GM23338 (cell line): Measurements from ENCODE around the gene CACNB4. TPM values are rescaled to one million over a fixed set of nuclear protein-coding genes. Genes with fewer than 3 reads are reported as not detected.
A peak's percentile ranks its signal among the peaks of the same experiment; 100 is the strongest.

Experiments used
- ATAC-seq: fragments of 200-7000 bp; cut with Tn5 transposase; 3 replicates; pipeline ENCODE4 v1.9.1; 2020
- DNase-seq: peaks from one replicate; pipeline ENCODE4 v3.0.0-alpha.2; 2015; ENCODE audit warnings: low spot score
- H2AFZ ChIP-seq: fragments of 200-600 bp; sonication (generic); 2 replicates; pipeline ENCODE4 v1.8.0; 2016; ENCODE audit warnings: antibody characterized with exemption, mild to moderate bottlenecking, moderate library complexity
- H3F3A ChIP-seq: fragments of 200-600 bp; sonication (generic); replicated peaks from 2 replicates; pipeline ENCODE4 v1.8.0; 2017; ENCODE audit warnings: antibody characterized with exemption, mixed run types, low read depth
- H3K27ac ChIP-seq: fragments of 200-600 bp; sonication (generic); 2 replicates; pipeline ENCODE4 v1.6.1; 2016; ENCODE audit warnings: low read depth
- H3K27me3 ChIP-seq: fragments of 200-600 bp; sonication (generic); 2 replicates; pipeline ENCODE4 v1.8.0; 2016; ENCODE audit warnings: mild to moderate bottlenecking, mixed run types, moderate library complexity; ENCODE audit not compliant: insufficient read depth
- H3K36me3 ChIP-seq: fragments of 200-600 bp; sonication (generic); 2 replicates; pipeline ENCODE4 v1.8.0; 2016; ENCODE audit warnings: mild to moderate bottlenecking; ENCODE audit not compliant: insufficient read depth
- H3K4me1 ChIP-seq: fragments of 200-600 bp; sonication (generic); 2 replicates; pipeline ENCODE4 v1.8.0; 2016; ENCODE audit warnings: mild to moderate bottlenecking, moderate library complexity; ENCODE audit not compliant: insufficient read depth
- H3K4me2 ChIP-seq: fragments of 200-600 bp; sonication (generic); 2 replicates; pipeline ENCODE4 v1.7.1; 2017; ENCODE audit warnings: mixed run types
- H3K4me3 ChIP-seq: fragments of 200-600 bp; sonication (generic); 2 replicates; pipeline ENCODE4 v1.6.1; 2016; ENCODE audit warnings: mixed run types
- H3K79me2 ChIP-seq: fragments of 200-600 bp; sonication (generic); replicated peaks from 2 replicates; pipeline ENCODE4 v1.8.0; 2017; ENCODE audit warnings: mild to moderate bottlenecking; ENCODE audit not compliant: insufficient read depth
- H3K9me2 ChIP-seq: fragments of 200-600 bp; sonication (generic); 2 replicates; pipeline ENCODE4 v1.8.0; 2017; ENCODE audit not compliant: insufficient read depth
- H4K20me1 ChIP-seq: fragments of 200-600 bp; sonication (generic); replicated peaks from 2 replicates; pipeline ENCODE4 v1.8.0; 2017; ENCODE audit warnings: mild to moderate bottlenecking; ENCODE audit not compliant: insufficient read depth
- H3K27ac Mint-ChIP-seq: 2 replicates; pipeline ENCODE4 v1.8.0; 2020; ENCODE audit warnings: inconsistent platforms, mild to moderate bottlenecking, moderate library complexity, mixed read lengths
- H3K27me3 Mint-ChIP-seq: 3 replicates; pipeline ENCODE4 v1.8.0; 2022; ENCODE audit warnings: low read depth, mild to moderate bottlenecking, moderate library complexity, mixed read lengths, inconsistent platforms; ENCODE audit not compliant: insufficient read depth, poor library complexity
- H3K36me3 Mint-ChIP-seq: 3 replicates; pipeline ENCODE4 v1.8.0; 2021; ENCODE audit warnings: low read depth, mild to moderate bottlenecking, inconsistent platforms, moderate library complexity, mixed read lengths
- H3K4me1 Mint-ChIP-seq: 3 replicates; pipeline ENCODE4 v1.8.0; 2020; ENCODE audit warnings: mild to moderate bottlenecking, inconsistent platforms, mixed read lengths
- H3K4me3 Mint-ChIP-seq: 3 replicates; pipeline ENCODE4 v1.8.0; 2021; ENCODE audit warnings: moderate library complexity, mild to moderate bottlenecking, inconsistent platforms, mixed read lengths
- H3K9me3 Mint-ChIP-seq: 3 replicates; pipeline ENCODE4 v1.8.0; 2020; ENCODE audit warnings: moderate library complexity, mild to moderate bottlenecking, inconsistent platforms, mixed read lengths
- NANOG ChIP-seq: IDR thresholded peaks from 2 replicates; pipeline ENCODE4 v1.6.1; 2016; ENCODE audit warnings: antibody characterized with exemption, borderline replicate concordance
- polyA plus RNA-seq: library from polyadenylated mRNA; unstranded; fragments of >200 nt; fragmentation: Nextera tagmentation; extraction: Ambion mirVana; gene quantifications from 2 replicates; pipeline ENCODE4 v1.2.1, GENCODE V29; 2016
- total RNA-seq: library from RNA; depleted of rRNA; stranded (reverse); fragments of >200 nt; shearing (Covaris generic); gene quantifications from 2 replicates; pipeline ENCODE4 v1.2.3, GENCODE V29; 2014
- TF ChIP-seq, protein P1 (sequence below): fragments of 250-450 bp; sonication (Bioruptor Pico); IDR thresholded peaks from 2 replicates; pipeline ENCODE4 v1.5.0; 2020; ENCODE audit warnings: mild to moderate bottlenecking, moderate library complexity

Gene CACNB4
- total and polyA plus RNA-seq, 2 experiments from 2014 or later = 4.0 to 9.8 TPM

DNA sequence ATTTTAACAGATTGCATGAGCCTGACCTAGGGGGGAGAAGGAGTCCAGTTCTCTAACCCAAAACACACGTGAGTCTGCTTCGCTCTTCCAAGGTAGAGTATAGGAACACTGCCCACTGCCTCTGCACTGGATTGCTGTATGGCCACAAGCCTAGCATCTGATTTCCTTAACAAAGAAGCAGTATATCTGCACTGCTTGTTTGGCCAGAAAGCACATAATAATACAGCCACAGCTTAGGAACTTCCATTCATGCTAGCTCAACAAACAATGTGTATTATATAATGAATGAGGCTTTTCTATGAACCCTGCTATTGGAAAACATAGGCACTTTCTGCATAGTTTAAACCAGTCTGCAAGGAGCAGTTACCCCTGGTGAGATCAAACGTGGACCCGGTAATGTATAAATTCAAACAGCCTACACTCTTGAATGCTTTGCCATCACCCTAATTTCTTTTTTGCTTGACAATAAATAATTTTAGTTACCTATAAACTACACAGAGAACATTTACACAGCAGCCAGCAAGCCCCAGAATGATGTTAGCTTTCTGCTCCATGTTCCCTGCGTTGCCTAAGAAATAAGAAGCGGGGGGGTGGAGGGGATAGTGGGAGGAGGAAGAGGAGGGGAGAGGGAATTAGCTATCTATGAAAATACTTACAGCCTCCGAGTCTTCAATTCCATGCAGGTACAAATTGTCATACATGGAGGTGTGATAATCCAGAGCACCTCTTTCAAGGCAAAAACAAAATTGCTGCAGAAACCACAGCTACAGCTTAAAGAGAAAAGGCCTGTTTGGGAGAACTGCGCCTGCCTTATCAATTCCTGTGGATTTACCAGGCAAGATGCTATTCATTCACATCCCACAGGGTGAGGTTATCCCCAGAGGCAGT, 125.6 kb downstream of the CACNB4 start:
- no peaks in the 10 kb centered on the region for H3K36me3 Mint-ChIP-seq
- ATAC-seq (peak; percentile 60), DNase-seq (no peak)
- Histone ChIP-seq H3K27ac (0 out of 2 replicates have a peak overlapping the region, but pooled peaks have one; percentile 12), H3F3A (no peaks in the 10 kb centered on the region), H3K27me3 (no peaks in the 10 kb centered on the region), H2AFZ (peak overlapping the region; percentile 73; the same call in 1 of the 2 replicates), H3K4me1 (peaks cover 16% of the 10 kb centered on the region; the same call in 1 of the 2 replicates), H4K20me1 (no peaks in the 10 kb centered on the region), H3K79me2 (no peaks in the 10 kb centered on the region), H3K4me3 (no peak overlapping the region), H3K4me2 (0 out of 2 replicates have a peak overlapping the region, but pooled peaks have one; percentile 12), H3K9me2 (no peaks in the 10 kb centered on the region), H3K36me3 (no peaks in the 10 kb centered on the region)
- H3K4me1 Mint-ChIP-seq = peaks cover 36% of the 10 kb centered on the region
- TF ChIP-seq, protein P1, sequence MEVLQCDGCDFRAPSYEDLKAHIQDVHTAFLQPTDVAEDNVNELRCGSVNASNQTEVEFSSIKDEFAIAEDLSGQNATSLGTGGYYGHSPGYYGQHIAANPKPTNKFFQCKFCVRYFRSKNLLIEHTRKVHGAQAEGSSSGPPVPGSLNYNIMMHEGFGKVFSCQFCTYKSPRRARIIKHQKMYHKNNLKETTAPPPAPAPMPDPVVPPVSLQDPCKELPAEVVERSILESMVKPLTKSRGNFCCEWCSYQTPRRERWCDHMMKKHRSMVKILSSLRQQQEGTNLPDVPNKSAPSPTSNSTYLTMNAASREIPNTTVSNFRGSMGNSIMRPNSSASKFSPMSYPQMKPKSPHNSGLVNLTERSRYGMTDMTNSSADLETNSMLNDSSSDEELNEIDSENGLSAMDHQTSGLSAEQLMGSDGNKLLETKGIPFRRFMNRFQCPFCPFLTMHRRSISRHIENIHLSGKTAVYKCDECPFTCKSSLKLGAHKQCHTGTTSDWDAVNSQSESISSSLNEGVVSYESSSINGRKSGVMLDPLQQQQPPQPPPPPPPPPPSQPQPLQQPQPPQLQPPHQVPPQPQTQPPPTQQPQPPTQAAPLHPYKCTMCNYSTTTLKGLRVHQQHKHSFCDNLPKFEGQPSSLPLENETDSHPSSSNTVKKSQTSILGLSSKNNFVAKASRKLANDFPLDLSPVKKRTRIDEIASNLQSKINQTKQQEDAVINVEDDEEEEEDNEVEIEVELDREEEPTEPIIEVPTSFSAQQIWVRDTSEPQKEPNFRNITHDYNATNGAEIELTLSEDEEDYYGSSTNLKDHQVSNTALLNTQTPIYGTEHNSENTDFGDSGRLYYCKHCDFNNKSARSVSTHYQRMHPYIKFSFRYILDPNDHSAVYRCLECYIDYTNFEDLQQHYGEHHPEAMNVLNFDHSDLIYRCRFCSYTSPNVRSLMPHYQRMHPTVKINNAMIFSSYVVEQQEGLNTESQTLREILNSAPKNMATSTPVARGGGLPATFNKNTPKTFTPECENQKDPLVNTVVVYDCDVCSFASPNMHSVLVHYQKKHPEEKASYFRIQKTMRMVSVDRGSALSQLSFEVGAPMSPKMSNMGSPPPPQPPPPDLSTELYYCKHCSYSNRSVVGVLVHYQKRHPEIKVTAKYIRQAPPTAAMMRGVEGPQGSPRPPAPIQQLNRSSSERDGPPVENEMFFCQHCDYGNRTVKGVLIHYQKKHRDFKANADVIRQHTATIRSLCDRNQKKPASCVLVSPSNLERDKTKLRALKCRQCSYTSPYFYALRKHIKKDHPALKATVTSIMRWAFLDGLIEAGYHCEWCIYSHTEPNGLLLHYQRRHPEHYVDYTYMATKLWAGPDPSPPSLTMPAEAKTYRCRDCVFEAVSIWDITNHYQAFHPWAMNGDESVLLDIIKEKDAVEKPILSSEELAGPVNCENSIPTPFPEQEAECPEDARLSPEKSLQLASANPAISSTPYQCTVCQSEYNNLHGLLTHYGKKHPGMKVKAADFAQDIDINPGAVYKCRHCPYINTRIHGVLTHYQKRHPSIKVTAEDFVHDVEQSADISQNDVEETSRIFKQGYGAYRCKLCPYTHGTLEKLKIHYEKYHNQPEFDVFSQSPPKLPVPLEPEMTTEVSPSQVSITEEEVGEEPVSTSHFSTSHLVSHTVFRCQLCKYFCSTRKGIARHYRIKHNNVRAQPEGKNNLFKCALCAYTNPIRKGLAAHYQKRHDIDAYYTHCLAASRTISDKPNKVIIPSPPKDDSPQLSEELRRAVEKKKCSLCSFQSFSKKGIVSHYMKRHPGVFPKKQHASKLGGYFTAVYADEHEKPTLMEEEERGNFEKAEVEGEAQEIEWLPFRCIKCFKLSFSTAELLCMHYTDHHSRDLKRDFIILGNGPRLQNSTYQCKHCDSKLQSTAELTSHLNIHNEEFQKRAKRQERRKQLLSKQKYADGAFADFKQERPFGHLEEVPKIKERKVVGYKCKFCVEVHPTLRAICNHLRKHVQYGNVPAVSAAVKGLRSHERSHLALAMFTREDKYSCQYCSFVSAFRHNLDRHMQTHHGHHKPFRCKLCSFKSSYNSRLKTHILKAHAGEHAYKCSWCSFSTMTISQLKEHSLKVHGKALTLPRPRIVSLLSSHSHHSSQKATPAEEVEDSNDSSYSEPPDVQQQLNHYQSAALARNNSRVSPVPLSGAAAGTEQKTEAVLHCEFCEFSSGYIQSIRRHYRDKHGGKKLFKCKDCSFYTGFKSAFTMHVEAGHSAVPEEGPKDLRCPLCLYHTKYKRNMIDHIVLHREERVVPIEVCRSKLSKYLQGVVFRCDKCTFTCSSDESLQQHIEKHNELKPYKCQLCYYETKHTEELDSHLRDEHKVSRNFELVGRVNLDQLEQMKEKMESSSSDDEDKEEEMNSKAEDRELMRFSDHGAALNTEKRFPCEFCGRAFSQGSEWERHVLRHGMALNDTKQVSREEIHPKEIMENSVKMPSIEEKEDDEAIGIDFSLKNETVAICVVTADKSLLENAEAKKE (CRISPR knock-in tag) = no peak
- no peak for TF ChIP-seq NANOG
- H3K27me3 Mint-ChIP-seq = peaks cover 9% of the 10 kb centered on the region
- H3K4me3 Mint-ChIP-seq = no peak overlapping the region; the same call in 2 of the 3 replicates
- no peaks in the 10 kb centered on the region for H3K9me3 Mint-ChIP-seq
- no peak overlapping the region for H3K27ac Mint-ChIP-seq
